MG63 (cell line): ENCODE data around the gene MAD2L2. TPM values are rescaled to one million over a fixed set of nuclear protein-coding genes. Genes with fewer than 3 reads are reported as not detected.
"Not testable (repeated sequence)": the region's sequence is repeated elsewhere in the genome, so short reads cannot be mapped to it uniquely, and the experiment has no call there.

Experiments used
- DNase-seq: peaks from one replicate; pipeline ENCODE4 v3.0.0-alpha.2; 2020
- H3K27me3 ChIP-seq: fragments of 250-450 bp; sonication (Bioruptor Pico); 2 replicates; pipeline ENCODE4 v1.5.1; 2020; ENCODE audit warnings: mild to moderate bottlenecking, moderate library complexity
- H3K36me3 ChIP-seq: fragments of 250-450 bp; sonication (Bioruptor Pico); 2 replicates; pipeline ENCODE4 v1.5.1; 2020; ENCODE audit warnings: mild to moderate bottlenecking, moderate library complexity
- H3K4me3 ChIP-seq: fragments of 250-450 bp; sonication (Bioruptor Pico); 2 replicates; pipeline ENCODE4 v1.5.1; 2020; ENCODE audit warnings: mild to moderate bottlenecking, moderate library complexity
- H3K9me3 ChIP-seq: fragments of 250-450 bp; sonication (Bioruptor Pico); 2 replicates; pipeline ENCODE4 v1.5.1; 2020; ENCODE audit warnings: mild to moderate bottlenecking, moderate library complexity
- total RNA-seq: library from RNA; depleted of rRNA; stranded (reverse); fragments of >200 nt; shearing (Covaris generic); gene quantifications from 2 replicates; pipeline ENCODE4 v1.2.3, GENCODE V29; 2014; ENCODE audit warnings: low replicate concordance

The MAD2L2 gene
- total RNA-seq, 1 experiment from 2014 or later, result 71.1 TPM

- H3K36me3 ChIP-seq, result no peaks in the 10 kb centered on the region; the same call in 1 of the 2 replicates
- no peak overlapping the region for H3K4me3 ChIP-seq
- no peaks in the 10 kb centered on the region for H3K9me3 ChIP-seq
- no peaks in the 10 kb centered on the region for H3K27me3 ChIP-seq
- DNase-seq, result no peak
These were observed 29.9 kb downstream of the MAD2L2 start for GRCh38 chr1:11651017-11651416.

GRCh38 chr1:11650331-11650991 is 30.5 kb downstream of the MAD2L2 start:
- Histone ChIP-seq H3K9me3 (no peaks in the 10 kb centered on the region), H3K4me3 (no peak overlapping the region), H3K27me3 (no peaks in the 10 kb centered on the region), H3K36me3 (no peaks in the 10 kb centered on the region)
- DNase-seq, result peak; percentile 65

- Histone ChIP-seq H3K27me3 (no peaks in the 10 kb centered on the region), H3K4me3 (no peak overlapping the region), H3K36me3 (no peaks in the 10 kb centered on the region), H3K9me3 (no peaks in the 10 kb centered on the region)
- no peak for DNase-seq
These were observed 31.2 kb downstream of the MAD2L2 start for GRCh38 chr1:11649624-11650330.

GRCh38 chr1:11649237-11649623 is 31.7 kb downstream of the MAD2L2 start:
- Histone ChIP-seq H3K27me3 (no peaks in the 10 kb centered on the region), H3K9me3 (no peaks in the 10 kb centered on the region), H3K36me3 (no peaks in the 10 kb centered on the region), H3K4me3 (no peak overlapping the region)
- DNase-seq, result no peak

- H3K27me3 ChIP-seq, result no peaks in the 10 kb centered on the region
- no peaks in the 10 kb centered on the region for H3K36me3 ChIP-seq
- H3K9me3 ChIP-seq, result no peaks in the 10 kb centered on the region
- no peak for DNase-seq
- no peak overlapping the region for H3K4me3 ChIP-seq
These were observed 32.2 kb downstream of the MAD2L2 start for GRCh38 chr1:11648732-11649158.

GRCh38 chr1:11648039-11648438 is 32.9 kb downstream of the MAD2L2 start:
- H3K4me3 ChIP-seq, result no peak overlapping the region
- H3K36me3 ChIP-seq, result no peaks in the 10 kb centered on the region
- H3K9me3 ChIP-seq, result no peaks in the 10 kb centered on the region
- no peak for DNase-seq
- H3K27me3 ChIP-seq, result no peaks in the 10 kb centered on the region

- Histone ChIP-seq H3K27me3 (no peaks in the 10 kb centered on the region), H3K9me3 (no peaks in the 10 kb centered on the region), H3K36me3 (no peaks in the 10 kb centered on the region), H3K4me3 (no peak overlapping the region)
- no peak for DNase-seq
These were observed 33.6 kb downstream of the MAD2L2 start for GRCh38 chr1:11647333-11647732.

GRCh38 chr1:11646317-11646716 is 34.6 kb downstream of the MAD2L2 start:
- Histone ChIP-seq H3K36me3 (no peaks in the 10 kb centered on the region), H3K9me3 (no peaks in the 10 kb centered on the region), H3K4me3 (no peak overlapping the region), H3K27me3 (peaks cover 3% of the 10 kb centered on the region; the same call in 1 of the 2 replicates)
- no peak for DNase-seq

- Histone ChIP-seq H3K27me3 (peaks cover 3% of the 10 kb centered on the region; the same call in 1 of the 2 replicates), H3K4me3 (no peak overlapping the region), H3K36me3 (no peaks in the 10 kb centered on the region), H3K9me3 (no peaks in the 10 kb centered on the region)
- peak; percentile 62 for DNase-seq
These were observed 35.2 kb downstream of the MAD2L2 start for GRCh38 chr1:11645670-11646265.

- H3K27me3 ChIP-seq, result peaks cover 3% of the 10 kb centered on the region; the same call in 1 of the 2 replicates
- no peaks in the 10 kb centered on the region for H3K9me3 ChIP-seq
- no peak for DNase-seq
- no peak overlapping the region for H3K4me3 ChIP-seq
- H3K36me3 ChIP-seq, result no peaks in the 10 kb centered on the region
These were observed 35.7 kb downstream of the MAD2L2 start for GRCh38 chr1:11645270-11645669.

- no peak overlapping the region for H3K4me3 ChIP-seq
- DNase-seq, result no peak
- H3K36me3 ChIP-seq, result no peaks in the 10 kb centered on the region
- H3K9me3 ChIP-seq, result no peaks in the 10 kb centered on the region
- peaks cover 6% of the 10 kb centered on the region; the same call in 1 of the 2 replicates for H3K27me3 ChIP-seq
These were observed 37.2 kb downstream of the MAD2L2 start for GRCh38 chr1:11643782-11644181.

GRCh38 chr1:11642418-11643017 is 38.4 kb downstream of the MAD2L2 start:
- H3K27me3 ChIP-seq, H3K36me3 ChIP-seq, H3K4me3 ChIP-seq, H3K9me3 ChIP-seq: not testable (repeated sequence)
- peak; percentile 39 for DNase-seq

GRCh38 chr1:11641776-11642305 is 39.1 kb downstream of the MAD2L2 start:
- peaks cover 6% of the 10 kb centered on the region; the same call in 1 of the 2 replicates for H3K27me3 ChIP-seq
- DNase-seq, result no peak
- no peaks in the 10 kb centered on the region for H3K36me3 ChIP-seq
- H3K4me3 ChIP-seq, result no peak overlapping the region
- H3K9me3 ChIP-seq, result no peaks in the 10 kb centered on the region

GRCh38 chr1:11640944-11641343 is 40.0 kb downstream of the MAD2L2 start:
- no peak for DNase-seq
- Histone ChIP-seq H3K27me3 (peaks cover 7% of the 10 kb centered on the region; the same call in 1 of the 2 replicates), H3K4me3 (no peak overlapping the region), H3K9me3 (no peaks in the 10 kb centered on the region), H3K36me3 (no peaks in the 10 kb centered on the region)

GRCh38 chr1:11640101-11640500 is 40.8 kb downstream of the MAD2L2 start:
- Histone ChIP-seq H3K27me3 (peaks cover 8% of the 10 kb centered on the region; the same call in 1 of the 2 replicates), H3K4me3 (no peak overlapping the region), H3K9me3 (no peaks in the 10 kb centered on the region), H3K36me3 (no peaks in the 10 kb centered on the region)
- DNase-seq, result no peak

GRCh38 chr1:11639372-11639771 is 41.6 kb downstream of the MAD2L2 start:
- H3K9me3 ChIP-seq, result no peaks in the 10 kb centered on the region
- H3K4me3 ChIP-seq, result no peak overlapping the region
- no peak for DNase-seq
- H3K27me3 ChIP-seq, result peaks cover 8% of the 10 kb centered on the region; the same call in 1 of the 2 replicates
- H3K36me3 ChIP-seq, result no peaks in the 10 kb centered on the region

- peaks cover 8% of the 10 kb centered on the region; the same call in 1 of the 2 replicates for H3K27me3 ChIP-seq
- DNase-seq, result no peak
- H3K36me3 ChIP-seq, result no peaks in the 10 kb centered on the region
- no peak overlapping the region for H3K4me3 ChIP-seq
- H3K9me3 ChIP-seq, result no peaks in the 10 kb centered on the region
These were observed 42.8 kb downstream of the MAD2L2 start for GRCh38 chr1:11638121-11638520.
